ENCODE data around the gene SMR3A.

The SMR3A gene

GRCh38 chr4:70356185-70356584 lies 4.4 kb upstream of the SMR3A start:
- no peaks in the 10 kb centered on the region for H3K9me3 ChIP-seq (ENCODE audit: control insufficient read depth, insufficient read depth, low read depth, low read length)
- no peak for TF ChIP-seq ZNF112 (tag by site-specific recombination; IDR thresholded peaks at IDR 0.05)
- POLR2A ChIA-PET = no interaction called here
- H3K4me3 ChIP-seq (ENCODE audit: low read depth, low read length) = no peak overlapping the region
- H3K27ac ChIP-seq (ENCODE audit: extremely low read depth, low read depth, low read length) = no peak overlapping the region
- CTCF ChIA-PET = no interaction called here
- H3K36me3 ChIP-seq (ENCODE audit: control insufficient read depth in 2 of 2, insufficient read depth in 1 of 2, low read length in 2 of 2) = no peaks in the 10 kb centered on the region
- no peaks in the 10 kb centered on the region for H3K4me1 ChIP-seq (ENCODE audit: control insufficient read depth, insufficient read depth, low read length)

- Histone ChIP-seq H3K9me3 (ENCODE audit: control insufficient read depth, insufficient read depth, low read depth, low read length) (no peaks in the 10 kb centered on the region), H3K4me1 (ENCODE audit: control insufficient read depth, insufficient read depth, low read length) (no peaks in the 10 kb centered on the region), H3K4me3 (ENCODE audit: low read depth, low read length) (no peak overlapping the region), H3K36me3 (ENCODE audit: control insufficient read depth in 2 of 2, insufficient read depth in 1 of 2, low read length in 2 of 2) (no peaks in the 10 kb centered on the region), H3K27ac (ENCODE audit: extremely low read depth, low read depth, low read length) (no peak overlapping the region)
- CTCF ChIA-PET = no interaction called here
- TF ChIP-seq ZNF138 (tag by site-specific recombination; IDR thresholded peaks at IDR 0.05; ENCODE audit: borderline replicate concordance) (no peak), ZNF391 (tag by site-specific recombination; IDR thresholded peaks at IDR 0.05; ENCODE audit: borderline replicate concordance, low read depth) (no peak), BCL11B (tag by site-specific recombination; IDR thresholded peaks at IDR 0.05; ENCODE audit: low read depth) (no peak), ZNF580 (tag by site-specific recombination; IDR thresholded peaks at IDR 0.05) (no peak), KLF8 (tag by site-specific recombination; IDR thresholded peaks at IDR 0.05) (no peak), SP3 (tag by site-specific recombination; IDR thresholded peaks at IDR 0.05) (no peak), ZNF513 (tag by site-specific recombination; IDR thresholded peaks at IDR 0.05) (no peak), ZNF626 (tag by site-specific recombination; IDR thresholded peaks at IDR 0.05) (no peak), ZNF214 (tag by site-specific recombination; IDR thresholded peaks at IDR 0.05; ENCODE audit: borderline replicate concordance) (no peak), ZNF585B (tag by site-specific recombination; IDR thresholded peaks at IDR 0.05) (no peak)
- POLR2A ChIA-PET = no interaction called here
These were observed 1.4 kb upstream of the SMR3A start for GRCh38 chr4:70359115-70359661.

GRCh38 chr4:70364002-70364401 lies 3.4 kb downstream of the SMR3A start:
- Histone ChIP-seq H3K9me3 (ENCODE audit: control insufficient read depth, insufficient read depth, low read depth, low read length) (no peaks in the 10 kb centered on the region), H3K4me1 (ENCODE audit: control insufficient read depth, insufficient read depth, low read length) (no peaks in the 10 kb centered on the region), H3K27ac (ENCODE audit: extremely low read depth, low read depth, low read length) (no peak overlapping the region), H3K36me3 (ENCODE audit: control insufficient read depth in 2 of 2, insufficient read depth in 1 of 2, low read length in 2 of 2) (no peaks in the 10 kb centered on the region), H3K4me3 (ENCODE audit: low read depth, low read length) (no peak overlapping the region)
- ChIA-PET POLR2A (no interaction called here), CTCF (no interaction called here)
- TF ChIP-seq ZNF518A (tag by site-specific recombination; conservative IDR thresholded peaks at IDR 0.05; ENCODE audit: low read depth) (no peak), ZNF639 (tag by site-specific recombination; IDR thresholded peaks at IDR 0.05) (no peak), ZNF280C (tag by site-specific recombination; IDR thresholded peaks at IDR 0.05) (no peak), ZSCAN18 (tag by site-specific recombination; IDR thresholded peaks at IDR 0.05) (no peak), ZNF549 (tag by site-specific recombination; IDR thresholded peaks at IDR 0.05) (no peak), ZNF623 (tag by site-specific recombination; IDR thresholded peaks at IDR 0.05) (no peak), ZNF169 (tag by site-specific recombination; IDR thresholded peaks at IDR 0.05) (no peak), ZEB2 (tag by site-specific recombination; IDR thresholded peaks at IDR 0.05) (no peak), ZNF433 (tag by site-specific recombination; IDR thresholded peaks at IDR 0.05; ENCODE audit: low read depth) (no peak)

Measured in HEK293 (cell line).